Measurements from ENCODE around the gene ZNF652.

ZNF652 gene

DNA sequence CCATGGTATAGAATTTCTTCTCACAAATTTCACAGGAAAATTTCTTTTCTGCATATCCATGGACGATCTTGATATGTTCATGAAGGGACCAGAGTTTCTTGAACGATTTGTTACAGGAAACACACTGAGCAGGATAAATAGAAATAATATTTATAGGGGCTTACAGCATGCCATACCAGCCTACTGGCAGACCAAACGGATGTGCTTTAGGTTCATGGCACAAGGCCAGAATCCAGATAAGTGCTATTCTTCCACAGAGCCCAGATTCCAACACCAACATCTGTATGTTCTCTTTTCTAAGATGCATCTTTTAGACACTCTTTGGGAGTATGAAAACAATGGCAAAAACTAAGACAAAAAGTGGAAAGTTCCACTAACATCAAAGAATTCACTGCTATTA is 49.3 kb downstream of the ZNF652 start:
- Histone ChIP-seq H3K36me3 (ENCODE audit: insufficient read depth, low read length) (peaks cover 33% of the 10 kb centered on the region; the same call in 1 of the 2 replicates), H3F3A (ENCODE audit: low read depth) (no peaks in the 10 kb centered on the region), H3K4me3 (ENCODE audit: low read length, poor library complexity, severe bottlenecking) (no peak overlapping the region), H3K27me3 (ENCODE audit: insufficient read depth, low read length, poor library complexity, severe bottlenecking) (no peaks in the 10 kb centered on the region), H3K4me1 (ENCODE audit: insufficient read depth, low read length, poor library complexity, severe bottlenecking) (peaks cover 9% of the 10 kb centered on the region), H3K79me2 (ENCODE audit: insufficient read depth, low read length) (no peaks in the 10 kb centered on the region), H3K9me3 (ENCODE audit: insufficient read depth, low read depth, low read length) (no peaks in the 10 kb centered on the region), H3K9ac (ENCODE audit: low read depth, low read length, poor library complexity, severe bottlenecking) (no peak overlapping the region), H2AFZ (ENCODE audit: low read length) (no peak overlapping the region), H4K20me1 (ENCODE audit: insufficient read depth, low read length, poor library complexity, severe bottlenecking) (no peaks in the 10 kb centered on the region), H3K4me2 (ENCODE audit: low read depth, low read length, poor library complexity, severe bottlenecking) (no peak overlapping the region), H3K9me2 (replicated peaks; ENCODE audit: low read depth, low read length) (no peaks in the 10 kb centered on the region)
- TF ChIP-seq, protein P1, sequence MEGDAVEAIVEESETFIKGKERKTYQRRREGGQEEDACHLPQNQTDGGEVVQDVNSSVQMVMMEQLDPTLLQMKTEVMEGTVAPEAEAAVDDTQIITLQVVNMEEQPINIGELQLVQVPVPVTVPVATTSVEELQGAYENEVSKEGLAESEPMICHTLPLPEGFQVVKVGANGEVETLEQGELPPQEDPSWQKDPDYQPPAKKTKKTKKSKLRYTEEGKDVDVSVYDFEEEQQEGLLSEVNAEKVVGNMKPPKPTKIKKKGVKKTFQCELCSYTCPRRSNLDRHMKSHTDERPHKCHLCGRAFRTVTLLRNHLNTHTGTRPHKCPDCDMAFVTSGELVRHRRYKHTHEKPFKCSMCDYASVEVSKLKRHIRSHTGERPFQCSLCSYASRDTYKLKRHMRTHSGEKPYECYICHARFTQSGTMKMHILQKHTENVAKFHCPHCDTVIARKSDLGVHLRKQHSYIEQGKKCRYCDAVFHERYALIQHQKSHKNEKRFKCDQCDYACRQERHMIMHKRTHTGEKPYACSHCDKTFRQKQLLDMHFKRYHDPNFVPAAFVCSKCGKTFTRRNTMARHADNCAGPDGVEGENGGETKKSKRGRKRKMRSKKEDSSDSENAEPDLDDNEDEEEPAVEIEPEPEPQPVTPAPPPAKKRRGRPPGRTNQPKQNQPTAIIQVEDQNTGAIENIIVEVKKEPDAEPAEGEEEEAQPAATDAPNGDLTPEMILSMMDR (conservative IDR thresholded peaks at IDR 0.05; ENCODE audit: low read length): no peak
- no peak for TF ChIP-seq EZH2phosphoT487 (IDR thresholded peaks at IDR 0.05; ENCODE audit: borderline replicate concordance)

GRCh38 chr17:49299996-49300395 is 62.1 kb downstream of the ZNF652 start:
- no peaks in the 10 kb centered on the region for H3K9me2 ChIP-seq (replicated peaks; ENCODE audit: low read depth, low read length)
- H3F3A ChIP-seq (ENCODE audit: low read depth): no peaks in the 10 kb centered on the region
- H4K20me1 ChIP-seq (ENCODE audit: insufficient read depth, low read length, poor library complexity, severe bottlenecking): no peaks in the 10 kb centered on the region
- no peaks in the 10 kb centered on the region for H3K27me3 ChIP-seq (ENCODE audit: insufficient read depth, low read length, poor library complexity, severe bottlenecking)
- no peak overlapping the region for H3K4me3 ChIP-seq (ENCODE audit: low read length, poor library complexity, severe bottlenecking)
- H3K9me3 ChIP-seq (ENCODE audit: insufficient read depth, low read depth, low read length): no peaks in the 10 kb centered on the region
- H2AFZ ChIP-seq (ENCODE audit: low read length): no peak overlapping the region
- H3K9ac ChIP-seq (ENCODE audit: low read depth, low read length, poor library complexity, severe bottlenecking): no peak overlapping the region
- H3K4me2 ChIP-seq (ENCODE audit: low read depth, low read length, poor library complexity, severe bottlenecking): no peak overlapping the region
- H3K4me1 ChIP-seq (ENCODE audit: insufficient read depth, low read length, poor library complexity, severe bottlenecking): no peaks in the 10 kb centered on the region
- peaks cover 12% of the 10 kb centered on the region; the same call in 1 of the 2 replicates for H3K36me3 ChIP-seq (ENCODE audit: insufficient read depth, low read length)
- TF ChIP-seq EZH2phosphoT487 (IDR thresholded peaks at IDR 0.05; ENCODE audit: borderline replicate concordance): no peak
- TF ChIP-seq, protein P1 (conservative IDR thresholded peaks at IDR 0.05; ENCODE audit: low read length): no peak
- H3K79me2 ChIP-seq (ENCODE audit: insufficient read depth, low read length): no peaks in the 10 kb centered on the region

- Histone ChIP-seq H3K9me2 (replicated peaks; ENCODE audit: low read depth, low read length) (no peaks in the 10 kb centered on the region), H4K20me1 (ENCODE audit: insufficient read depth, low read length, poor library complexity, severe bottlenecking) (no peaks in the 10 kb centered on the region), H3K9ac (ENCODE audit: low read depth, low read length, poor library complexity, severe bottlenecking) (no peak overlapping the region), H3K79me2 (ENCODE audit: insufficient read depth, low read length) (no peaks in the 10 kb centered on the region), H3K4me1 (ENCODE audit: insufficient read depth, low read length, poor library complexity, severe bottlenecking) (no peaks in the 10 kb centered on the region), H2AFZ (ENCODE audit: low read length) (no peak overlapping the region), H3K36me3 (ENCODE audit: insufficient read depth, low read length) (peaks cover 12% of the 10 kb centered on the region; the same call in 1 of the 2 replicates), H3K9me3 (ENCODE audit: insufficient read depth, low read depth, low read length) (no peaks in the 10 kb centered on the region), H3K4me3 (ENCODE audit: low read length, poor library complexity, severe bottlenecking) (no peak overlapping the region), H3F3A (ENCODE audit: low read depth) (no peaks in the 10 kb centered on the region), H3K27me3 (ENCODE audit: insufficient read depth, low read length, poor library complexity, severe bottlenecking) (no peaks in the 10 kb centered on the region), H3K4me2 (ENCODE audit: low read depth, low read length, poor library complexity, severe bottlenecking) (no peak overlapping the region)
- TF ChIP-seq, protein P1 (conservative IDR thresholded peaks at IDR 0.05; ENCODE audit: low read length): no peak
- TF ChIP-seq EZH2phosphoT487 (IDR thresholded peaks at IDR 0.05; ENCODE audit: borderline replicate concordance): no peak
Measured at GRCh38 chr17:49298371-49298976, 63.6 kb downstream of the ZNF652 start.

Measured in Loucy (cell line).